H9 (cell line): ENCODE measurements around the gene ALG9. TPM values are rescaled to one million over a fixed set of nuclear protein-coding genes. Genes with fewer than 3 reads are reported as not detected.

Source experiments
- DNase-seq: peaks from one replicate; pipeline ENCODE4 v3.0.0-alpha.2; 2017
- H2AFZ ChIP-seq: one replicate; pipeline ENCODE4 v1.6.1; 2013; ENCODE audit warnings: mild to moderate bottlenecking, low read length, control low read depth, moderate library complexity
- H2AK5ac ChIP-seq: 2 replicates; pipeline ENCODE4 v1.6.1; 2013; ENCODE audit warnings: low read length, control low read depth, mixed read lengths; ENCODE audit not compliant: insufficient read length
- H2BK120ac ChIP-seq: one replicate; pipeline ENCODE4 v1.6.1; 2013; ENCODE audit warnings: low read depth, mild to moderate bottlenecking, low read length, control low read depth, inconsistent platforms; ENCODE audit not compliant: poor library complexity, severe bottlenecking
- H2BK12ac ChIP-seq: 2 replicates; pipeline ENCODE4 v1.6.1; 2013; ENCODE audit warnings: low read length, control low read depth, mixed read lengths, low read depth; ENCODE audit not compliant: insufficient read length
- H2BK15ac ChIP-seq: 2 replicates; pipeline ENCODE4 v1.6.1; 2013; ENCODE audit warnings: low read depth, low read length, control low read depth
- H2BK20ac ChIP-seq: one replicate; pipeline ENCODE4 v1.6.1; 2013; ENCODE audit warnings: low read depth, mild to moderate bottlenecking, low read length, control low read depth, inconsistent platforms; ENCODE audit not compliant: poor library complexity, severe bottlenecking
- H2BK5ac ChIP-seq: 2 replicates; pipeline ENCODE4 v1.6.1; 2013; ENCODE audit warnings: low read length, control low read depth, mixed read lengths; ENCODE audit not compliant: insufficient read length
- H3K14ac ChIP-seq: 2 replicates; pipeline ENCODE4 v1.6.1; 2013; ENCODE audit warnings: low read length, control low read depth; ENCODE audit not compliant: insufficient read depth
- H3K18ac ChIP-seq: 2 replicates; pipeline ENCODE4 v1.6.1; 2013; ENCODE audit warnings: low read depth, mild to moderate bottlenecking, mixed read lengths, low read length, control low read depth; ENCODE audit not compliant: insufficient read length
- H3K23ac ChIP-seq: 2 replicates; pipeline ENCODE4 v1.6.1; 2013; ENCODE audit warnings: low read length, control low read depth, mixed read lengths, low read depth; ENCODE audit not compliant: insufficient read length
- H3K23me2 ChIP-seq: 2 replicates; pipeline ENCODE4 v1.6.1; 2013; ENCODE audit warnings: low read depth, mild to moderate bottlenecking, mixed read lengths, low read length, control low read depth; ENCODE audit not compliant: insufficient read length, poor library complexity, severe bottlenecking
- H3K27ac ChIP-seq: 2 replicates; pipeline ENCODE4 v1.5.1; 2013; ENCODE audit warnings: low read length, control low read depth, mixed read lengths, low read depth; ENCODE audit not compliant: insufficient read length
- H3K27me3 ChIP-seq: 2 replicates; pipeline ENCODE4 v1.6.1; 2013; ENCODE audit warnings: low read length, control low read depth, inconsistent platforms; ENCODE audit not compliant: insufficient read depth
- H3K4ac ChIP-seq: 2 replicates; pipeline ENCODE4 v1.6.1; 2013; ENCODE audit warnings: low read depth, mild to moderate bottlenecking, control low read depth, inconsistent platforms, low read length, moderate library complexity
- H3K4me1 ChIP-seq: 2 replicates; pipeline ENCODE4 v1.6.1; 2013; ENCODE audit warnings: low read length, control low read depth, inconsistent platforms; ENCODE audit not compliant: insufficient read depth
- H3K4me2 ChIP-seq: 2 replicates; pipeline ENCODE4 v1.6.1; 2013; ENCODE audit warnings: low read length, control low read depth, mixed read lengths; ENCODE audit not compliant: insufficient read length, insufficient read depth
- H3K56ac ChIP-seq: 2 replicates; pipeline ENCODE4 v1.6.1; 2013; ENCODE audit warnings: low read depth, mild to moderate bottlenecking, mixed read lengths, low read length, control low read depth; ENCODE audit not compliant: insufficient read length
- H3K79me1 ChIP-seq: 2 replicates; pipeline ENCODE4 v1.6.1; 2013; ENCODE audit warnings: low read depth, mild to moderate bottlenecking, moderate library complexity, low read length, control low read depth, inconsistent platforms; ENCODE audit not compliant: insufficient read depth, poor library complexity, severe bottlenecking
- H3K79me2 ChIP-seq: 2 replicates; pipeline ENCODE4 v1.6.1; 2013; ENCODE audit warnings: low read length, control low read depth, inconsistent platforms; ENCODE audit not compliant: insufficient read depth
- H3K9ac ChIP-seq: 2 replicates; pipeline ENCODE4 v1.6.1; 2013; ENCODE audit warnings: low read length, control low read depth, mixed read lengths; ENCODE audit not compliant: insufficient read length; ENCODE audit errors: extremely low read depth
- H3K9me3 ChIP-seq: one replicate; pipeline ENCODE4 v1.6.1; 2013; ENCODE audit warnings: low read depth, low read length, inconsistent platforms; ENCODE audit not compliant: control insufficient read depth
- H3T11ph ChIP-seq: one replicate; pipeline ENCODE4 v1.6.1; 2013; ENCODE audit warnings: mild to moderate bottlenecking, low read length, control low read depth, inconsistent platforms
- H4K20me1 ChIP-seq: one replicate; pipeline ENCODE4 v1.6.1; 2013; ENCODE audit not compliant: control insufficient read depth, insufficient read length, insufficient read depth
- H4K5ac ChIP-seq: 2 replicates; pipeline ENCODE4 v1.6.1; 2013; ENCODE audit warnings: low read depth, mild to moderate bottlenecking, mixed read lengths, low read length, control low read depth; ENCODE audit not compliant: insufficient read length
- H4K8ac ChIP-seq: replicated peaks from 2 replicates; pipeline ENCODE4 v1.6.1; 2013; ENCODE audit warnings: low read length, control low read depth, mixed read lengths, low read depth; ENCODE audit not compliant: insufficient read length
- H4K91ac ChIP-seq: 2 replicates; pipeline ENCODE4 v1.6.1; 2013; ENCODE audit warnings: low read depth, mild to moderate bottlenecking, moderate library complexity, mixed read lengths, low read length, control low read depth; ENCODE audit not compliant: insufficient read length
- H3K27ac Mint-ChIP-seq, 3 experiments: 2 replicates in 2 of 3; 3 replicates in 1 of 3; pipeline ENCODE4 v1.8.0; 2020 to 2021; ENCODE audit warnings: mixed read lengths in 3 of 3, mild to moderate bottlenecking in 1 of 3, moderate library complexity in 1 of 3
- H3K27me3 Mint-ChIP-seq: 2 replicates; pipeline ENCODE4 v1.8.0; 2021; ENCODE audit warnings: low read depth, mild to moderate bottlenecking, moderate library complexity, mixed read lengths
- H3K36me3 Mint-ChIP-seq, 3 experiments: 2 replicates in 2 of 3; 3 replicates in 1 of 3; pipeline ENCODE4 v1.8.0; 2020 to 2021; ENCODE audit warnings: low read depth in 3 of 3, mixed read lengths in 3 of 3; ENCODE audit not compliant: insufficient read depth in 1 of 3
- H3K4me1 Mint-ChIP-seq, 2 experiments: 2 replicates each; pipeline ENCODE4 v1.8.0; 2020; ENCODE audit warnings: mixed read lengths in 2 of 2
- H3K4me3 Mint-ChIP-seq, 2 experiments: 2 replicates in 1 of 2; 3 replicates in 1 of 2; pipeline ENCODE4 v1.8.0; 2020 to 2021; ENCODE audit warnings: mild to moderate bottlenecking in 2 of 2, mixed read lengths in 2 of 2, moderate library complexity in 1 of 2
- H3K9me3 Mint-ChIP-seq, 2 experiments: 2 replicates in 1 of 2; 3 replicates in 1 of 2; pipeline ENCODE4 v1.8.0; 2020; ENCODE audit warnings: mild to moderate bottlenecking in 2 of 2, mixed read lengths in 2 of 2, moderate library complexity in 1 of 2
- WGBS: extraction: QIAGEN DNeasy Blood & Tissue Kit; methylation state at CpG from one replicate; pipeline ENCODE4 v1.1.7; 2013; ENCODE audit warnings: missing lambda C conversion rate, low lambda C conversion rate, mixed read lengths; ENCODE audit not compliant: insufficient read length; ENCODE audit errors: extremely low coverage; 5-methylcytosine and 5-hydroxymethylcytosine counted together
- total RNA-seq: library from RNA; stranded (reverse); gene quantifications from 2 replicates; pipeline ENCODE4 v1.2.1, GENCODE V29; 2021
- TF ChIP-seq, protein P1 (sequence below): fragments of 200-600 bp; sonication (generic); conservative IDR thresholded peaks from 3 replicates; pipeline ENCODE4 v1.8.0; 2021; ENCODE audit warnings: antibody characterized with exemption, mild to moderate bottlenecking

Gene ALG9
- total RNA-seq, 1 experiment from 2014 or later: 26.0 TPM

DNA sequence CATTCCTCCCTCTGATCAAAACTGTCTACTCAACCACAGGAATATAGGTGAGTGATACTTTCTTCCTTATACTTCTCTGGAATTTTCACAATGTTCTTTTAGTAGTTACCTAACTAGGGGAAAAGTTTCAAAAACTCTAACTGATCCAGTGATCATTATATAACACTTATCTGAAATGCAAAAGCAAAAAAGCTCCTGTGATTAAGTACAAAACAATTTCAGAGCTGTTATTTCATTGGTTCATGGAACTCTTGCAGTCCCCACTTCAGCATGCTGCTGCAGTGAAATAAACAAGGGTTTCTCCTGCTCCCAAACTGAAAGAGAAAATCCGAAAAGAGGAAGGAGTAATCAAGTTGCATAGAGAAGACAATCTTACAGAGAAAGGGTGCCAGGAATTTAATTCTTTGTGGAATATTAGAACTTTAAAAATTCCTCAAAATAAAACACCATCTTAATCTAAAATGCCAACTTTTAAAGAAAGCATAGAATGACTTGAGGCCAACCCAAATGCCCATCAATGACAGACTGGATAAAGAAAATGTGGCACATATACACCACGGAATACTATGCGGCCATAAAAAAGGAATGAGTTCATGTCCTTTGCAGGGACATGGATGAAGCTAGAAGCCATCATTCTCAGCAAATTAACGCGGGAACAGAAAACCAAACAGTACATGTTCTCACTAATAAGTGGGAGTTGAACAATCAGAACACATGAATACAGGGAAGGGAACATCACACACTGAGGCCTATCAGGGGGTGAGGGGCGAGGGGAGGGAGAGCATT lies 125.5 kb downstream of the ALG9 start:
- no peaks in the 10 kb centered on the region for H4K20me1 ChIP-seq
- Mint-ChIP-seq H3K9me3 (no peaks in the 10 kb centered on the region), H3K27me3 (no peaks in the 10 kb centered on the region), H3K4me1 (no peaks in the 10 kb centered on the region), H3K36me3 (peaks cover 41 to 79% (median 60%) of the 10 kb centered on the region in 3 experiments; a peak in 6 of 7 replicates), H3K4me3 (no peak overlapping the region), H3K27ac (no peak overlapping the region)
- H3K9me3 ChIP-seq: no peaks in the 10 kb centered on the region
- H3K27ac ChIP-seq: no peak overlapping the region
- H2BK12ac ChIP-seq: no peak overlapping the region
- no peaks in the 10 kb centered on the region for H3K27me3 ChIP-seq
- H3K23me2 ChIP-seq: no peaks in the 10 kb centered on the region
- H2AK5ac ChIP-seq: no peak overlapping the region
- no peak overlapping the region for H3K14ac ChIP-seq
- no peak overlapping the region for H3K23ac ChIP-seq
- H2AFZ ChIP-seq: no peak overlapping the region
- H3K79me2 ChIP-seq: no peaks in the 10 kb centered on the region
- no peak overlapping the region for H3K18ac ChIP-seq
- no peak overlapping the region for H4K5ac ChIP-seq
- no peak overlapping the region for H4K8ac ChIP-seq
- no peaks in the 10 kb centered on the region for H3K79me1 ChIP-seq
- H3K56ac ChIP-seq: no peak overlapping the region
- no peak overlapping the region for H3K4ac ChIP-seq
- no CpG with 5 or more reads among the region's 6 CpGs for WGBS
- no peak overlapping the region for H3K4me2 ChIP-seq
- H3K9ac ChIP-seq: no peak overlapping the region
- no peak overlapping the region for H2BK5ac ChIP-seq
- H2BK20ac ChIP-seq: no peak overlapping the region
- no peak overlapping the region for H2BK120ac ChIP-seq
- TF ChIP-seq, protein P1, sequence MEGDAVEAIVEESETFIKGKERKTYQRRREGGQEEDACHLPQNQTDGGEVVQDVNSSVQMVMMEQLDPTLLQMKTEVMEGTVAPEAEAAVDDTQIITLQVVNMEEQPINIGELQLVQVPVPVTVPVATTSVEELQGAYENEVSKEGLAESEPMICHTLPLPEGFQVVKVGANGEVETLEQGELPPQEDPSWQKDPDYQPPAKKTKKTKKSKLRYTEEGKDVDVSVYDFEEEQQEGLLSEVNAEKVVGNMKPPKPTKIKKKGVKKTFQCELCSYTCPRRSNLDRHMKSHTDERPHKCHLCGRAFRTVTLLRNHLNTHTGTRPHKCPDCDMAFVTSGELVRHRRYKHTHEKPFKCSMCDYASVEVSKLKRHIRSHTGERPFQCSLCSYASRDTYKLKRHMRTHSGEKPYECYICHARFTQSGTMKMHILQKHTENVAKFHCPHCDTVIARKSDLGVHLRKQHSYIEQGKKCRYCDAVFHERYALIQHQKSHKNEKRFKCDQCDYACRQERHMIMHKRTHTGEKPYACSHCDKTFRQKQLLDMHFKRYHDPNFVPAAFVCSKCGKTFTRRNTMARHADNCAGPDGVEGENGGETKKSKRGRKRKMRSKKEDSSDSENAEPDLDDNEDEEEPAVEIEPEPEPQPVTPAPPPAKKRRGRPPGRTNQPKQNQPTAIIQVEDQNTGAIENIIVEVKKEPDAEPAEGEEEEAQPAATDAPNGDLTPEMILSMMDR: no peak
- H3K4me1 ChIP-seq: no peaks in the 10 kb centered on the region
- H4K91ac ChIP-seq: no peak overlapping the region
- H2BK15ac ChIP-seq: no peak overlapping the region
- DNase-seq: no peak
- no peak overlapping the region for H3T11ph ChIP-seq
